Naive thymus-derived CD4-positive, alpha-beta T cell (primary cell): ENCODE data around the gene ZNF223. TPM values are rescaled to one million over a fixed set of nuclear protein-coding genes. Genes with fewer than 3 reads are reported as not detected.
A peak's percentile ranks its signal among the peaks of the same experiment; 100 is the strongest.

Source experiments
- ATAC-seq: fragments of 150-1000 bp; cut with Tn5 transposase; 2 replicates; pipeline ENCODE4 v1.10.0; 2021; ENCODE audit warnings: mild to moderate bottlenecking, moderate library complexity
- CTCF ChIA-PET: fragments of 350-600 bp; sonication (Branson Sonifier 250); formaldehyde crosslinking; loops from one replicate; lab custom pipeline; 2021; ENCODE audit warnings: antibody characterized with exemption; lab: Charles Lee
- POLR2A ChIA-PET: fragments of 350-600 bp; sonication (Branson Sonifier 250); formaldehyde crosslinking; loops from one replicate; lab custom pipeline; 2021; ENCODE audit warnings: antibody characterized with exemption, inconsistent platforms; lab: Charles Lee
- DNase-seq, 9 donors: peaks; one replicate each; pipeline versions ENCODE4 v3.0.0 to v3.0.0-alpha.2; 2020 to 2022; ENCODE audit warnings: mixed read lengths in 1 of 9
- H3K27ac ChIP-seq: one replicate; pipeline ENCODE4 v1.7.0; 2013; ENCODE audit warnings: mild to moderate bottlenecking, low read depth, low read length, moderate library complexity
- H3K27me3 ChIP-seq, 2 donors: one replicate each; pipeline ENCODE4 v1.7.0; 2013; ENCODE audit warnings: low read length in 2 of 2, mild to moderate bottlenecking in 2 of 2, moderate library complexity in 2 of 2; ENCODE audit not compliant: control insufficient read depth in 2 of 2, insufficient read depth in 2 of 2
- H3K36me3 ChIP-seq, 3 experiments: 1 replicate in 2 of 3; 2 replicates in 1 of 3; pipeline ENCODE4 v1.7.0; 2013; ENCODE audit warnings: low read length in 3 of 3, mild to moderate bottlenecking in 3 of 3, moderate library complexity in 1 of 3; ENCODE audit not compliant: insufficient read depth in 3 of 3, control insufficient read depth in 2 of 3
- H3K4me1 ChIP-seq, 2 donors: one replicate each; pipeline ENCODE4 v1.7.0; 2013; ENCODE audit warnings: low read length in 2 of 2, mild to moderate bottlenecking in 2 of 2, moderate library complexity in 1 of 2; ENCODE audit not compliant: control insufficient read depth in 2 of 2, insufficient read depth in 2 of 2
- H3K4me3 ChIP-seq: 2 replicates; pipeline ENCODE4 v1.7.0; 2013; ENCODE audit warnings: mild to moderate bottlenecking, low read length
- H3K9me3 ChIP-seq, 3 experiments: 1 replicate in 2 of 3; 2 replicates in 1 of 3; pipeline ENCODE4 v1.7.0; 2013; ENCODE audit warnings: low read length in 3 of 3; ENCODE audit not compliant: control insufficient read depth in 2 of 3
- H3K27ac Mint-ChIP-seq, 9 donors: one replicate each; pipeline ENCODE4 v1.8.0; 2020 to 2022; ENCODE audit warnings: mixed read lengths in 9 of 9, mild to moderate bottlenecking in 8 of 9, moderate library complexity in 5 of 9, inconsistent platforms in 2 of 9
- H3K27me3 Mint-ChIP-seq, 5 donors: one replicate each; pipeline ENCODE4 v1.8.0; 2021 to 2022; ENCODE audit warnings: mixed read lengths in 5 of 5, mild to moderate bottlenecking in 1 of 5
- H3K36me3 Mint-ChIP-seq, 5 donors: one replicate each; pipeline ENCODE4 v1.8.0; 2020 to 2022; ENCODE audit warnings: mixed read lengths in 5 of 5, mild to moderate bottlenecking in 3 of 5, inconsistent platforms in 1 of 5
- H3K4me1 Mint-ChIP-seq, 7 donors: one replicate each; pipeline ENCODE4 v1.8.0; 2020 to 2022; ENCODE audit warnings: mixed read lengths in 7 of 7, mild to moderate bottlenecking in 3 of 7, inconsistent platforms in 1 of 7
- H3K4me3 Mint-ChIP-seq, 10 donors: one replicate each; pipeline ENCODE4 v1.8.0; 2020 to 2022; ENCODE audit warnings: mild to moderate bottlenecking in 10 of 10, mixed read lengths in 10 of 10, moderate library complexity in 6 of 10, inconsistent platforms in 2 of 10
- H3K9me3 Mint-ChIP-seq, 11 donors: one replicate each; pipeline ENCODE4 v1.8.0; 2020 to 2022; ENCODE audit warnings: mixed read lengths in 11 of 11, mild to moderate bottlenecking in 4 of 11, inconsistent platforms in 1 of 11, moderate library complexity in 1 of 11
- intact Hi-C, 2 donors: fragments of 100-400 bp; cut with micrococcal nuclease; formaldehyde crosslinking; loops; one replicate each; pipeline ENCODE4 v1.15.1; 2023
- polyA plus RNA-seq, 2 donors: library from polyadenylated mRNA; unstranded; fragments of 300-500 nt; fragmentation: Illumina TruSeq; gene quantifications; one replicate each; pipeline ENCODE4 v1.2.3, GENCODE V29; 2021
- total RNA-seq, 6 experiments: library from RNA in 5 of 6; stranded (reverse) in 5 of 6; gene quantifications; 1 replicate in 5 of 6; 2 replicates in 1 of 6; pipeline ENCODE4 v1.2.3 and lab custom pipeline; 2021 to 2026

ZNF223 gene
- total and polyA plus RNA-seq, 7 experiments from 2014 or later, result 0.15 to 8.7 (median 2.3) TPM

- Mint-ChIP-seq H3K36me3 (peaks cover under 1 to 93% (median 88%) of the 10 kb centered on the region in 5 donors), H3K9me3 (peaks cover 6 to 91% (median 38%) of the 10 kb centered on the region in 11 donors), H3K4me3 (no peak overlapping the region), H3K27ac (no peak overlapping the region), H3K4me1 (no peaks in the 10 kb centered on the region), H3K27me3 (no peaks in the 10 kb centered on the region)
- ChIA-PET POLR2A (no interaction called here), CTCF (no interaction called here)
- H3K4me3 ChIP-seq, result no peak overlapping the region
- H3K4me1 ChIP-seq, result no peaks in the 10 kb centered on the region
- peaks cover 0 to 33% (median 10%) of the 10 kb centered on the region in 3 experiments for H3K9me3 ChIP-seq
- no peaks in the 10 kb centered on the region for H3K27me3 ChIP-seq
- H3K36me3 ChIP-seq, result peaks cover 0 to 73% (median 0%) of the 10 kb centered on the region in 3 experiments
- intact Hi-C loops, result no loop called here
- H3K27ac ChIP-seq, result no peak overlapping the region
- ATAC-seq (no peak), DNase-seq (no peak)
Measured at GRCh38 chr19:44061038-44061437, 9.2 kb downstream of the ZNF223 start.

- Mint-ChIP-seq H3K4me3 (no peak overlapping the region), H3K27me3 (no peaks in the 10 kb centered on the region), H3K36me3 (peaks cover 11 to 71% (median 61%) of the 10 kb centered on the region in 5 donors), H3K4me1 (peaks cover 1 to 6% (median 5%) of the 10 kb centered on the region in 7 donors), H3K27ac (no peak overlapping the region), H3K9me3 (peaks cover 21 to 93% (median 59%) of the 10 kb centered on the region in 11 donors)
- H3K36me3 ChIP-seq, result peaks cover 0 to 46% (median 0%) of the 10 kb centered on the region in 3 experiments
- intact Hi-C loops, result no loop called here
- peaks cover 4 to 59% (median 23%) of the 10 kb centered on the region in 3 experiments for H3K9me3 ChIP-seq
- DNase-seq, result no peak
- POLR2A ChIA-PET, result no interaction called here
- H3K4me1 ChIP-seq, result peaks cover under 1 to 3% of the 10 kb centered on the region in 2 donors
- CTCF ChIA-PET, result no interaction called here
- no peak for ATAC-seq
- H3K27ac ChIP-seq, result no peak overlapping the region
- H3K4me3 ChIP-seq, result no peak overlapping the region
- H3K27me3 ChIP-seq, result no peaks in the 10 kb centered on the region
Measured at GRCh38 chr19:44066305-44066704, 14.5 kb downstream of the ZNF223 start.

- peaks cover 22 to 72% (median 52%) of the 10 kb centered on the region in 11 donors for H3K9me3 Mint-ChIP-seq
- ATAC-seq (no peak), DNase-seq (no peak)
- Histone ChIP-seq H3K4me3 (no peak overlapping the region), H3K4me1 (peaks cover 15 to 17% of the 10 kb centered on the region in 2 donors), H3K36me3 (peaks cover 0 to 15% (median 0%) of the 10 kb centered on the region in 3 experiments), H3K27me3 (no peaks in the 10 kb centered on the region), H3K27ac (no peak overlapping the region), H3K9me3 (peaks cover 4 to 49% (median 23%) of the 10 kb centered on the region in 3 experiments)
- H3K4me3 Mint-ChIP-seq, result no peak overlapping the region
- ChIA-PET POLR2A (no interaction called here), CTCF (no interaction called here)
- intact Hi-C loops, result no loop called here
- H3K36me3 Mint-ChIP-seq, result peaks cover 25 to 43% (median 36%) of the 10 kb centered on the region in 5 donors
- peaks cover 20 to 27% (median 22%) of the 10 kb centered on the region in 7 donors for H3K4me1 Mint-ChIP-seq
- H3K27ac Mint-ChIP-seq, result no peak overlapping the region
- no peaks in the 10 kb centered on the region for H3K27me3 Mint-ChIP-seq
Measured at GRCh38 chr19:44069415-44069814, 17.6 kb downstream of the ZNF223 start.

GRCh38 chr19:44071824-44072542 lies 20.1 kb downstream of the ZNF223 start, which contains the start of gene ZNF284:
Gene ZNF284, plus strand, starts transcription at chr19:44072159. Its CDS starts 4,231 bp downstream, at chr19:44076390.
- CTCF ChIA-PET, result interaction anchor here (1.5 kb wide), 1 partner anchor 22 kb away, joined by 8 read pairs; the partner anchor contains the start of gene ZNF224
- H3K4me3 Mint-ChIP-seq, result peak within 1 kb of the TSS; percentile 88 to 98 (median 92)
- peak; percentile 99 for ATAC-seq

GRCh38 chr19:44072543-44073401 lies 20.9 kb downstream of the ZNF223 start:
- peaks cover 0 to 20% (median 0%) of the 10 kb centered on the region in 3 experiments for H3K9me3 ChIP-seq
- intact Hi-C loops, result loop anchor here (1.0 to 2.0 kb wide), 13 partner anchors 21 to 233 kb away; partner anchors contain the start of genes ZNF222 (in 2 of the 2), ZNF224 (in 2 of the 2), ZNF225 (in 2 of the 2) and ZNF230 (in 2 of the 2)
- peaks cover 15 to 17% of the 10 kb centered on the region in 2 donors for H3K4me1 ChIP-seq
- Mint-ChIP-seq H3K27me3 (no peaks in the 10 kb centered on the region), H3K36me3 (peaks cover 14 to 39% (median 31%) of the 10 kb centered on the region in 5 donors), H3K4me1 (peaks cover 20 to 40% (median 27%) of the 10 kb centered on the region in 7 donors), H3K4me3 (peak overlapping the region; percentile 88 to 98 (median 92)), H3K27ac (peak overlapping the region in 8 of 9 donors; percentile 47 to 91 (median 73)), H3K9me3 (peaks cover 11 to 41% (median 28%) of the 10 kb centered on the region in 11 donors)
- H3K4me3 ChIP-seq, result peak overlapping the region; percentile 85
- no peak overlapping the region for H3K27ac ChIP-seq
- H3K27me3 ChIP-seq, result no peaks in the 10 kb centered on the region
- peaks cover 0 to 7% (median 0%) of the 10 kb centered on the region in 3 experiments for H3K36me3 ChIP-seq
- DNase-seq, result no peak
- POLR2A ChIA-PET, result no interaction called here
- CTCF ChIA-PET, result interaction anchor here (1.5 kb wide), 1 partner anchor 21 kb away, joined by 8 read pairs; the partner anchor contains the start of gene ZNF224
- no peak for ATAC-seq

More at GRCh38 chr19:44071824-44072542, 20.1 kb downstream of the ZNF223 start, which contains the start of gene ZNF284:
- H3K9me3 Mint-ChIP-seq, result peaks cover 13 to 47% (median 34%) of the 10 kb centered on the region in 11 donors
- Histone ChIP-seq H3K4me3 (peak within 1 kb of the TSS; percentile 85), H3K36me3 (peaks cover 0 to 4% (median 0%) of the 10 kb centered on the region in 3 experiments), H3K4me1 (peaks cover 15 to 17% of the 10 kb centered on the region in 2 donors), H3K27me3 (no peaks in the 10 kb centered on the region), H3K27ac (peak within 1 kb of the TSS; percentile 63), H3K9me3 (peaks cover 0 to 28% (median 4%) of the 10 kb centered on the region in 3 experiments)
- peak; percentile 61 to 88 (median 84) for DNase-seq
- POLR2A ChIA-PET, result interaction anchor here (0.7 to 1.9 kb wide), 3 partner anchors 21 to 70 kb away, joined by 3 to 9 read pairs (median 3); partner anchors contain the start of gene ZNF224
- peaks cover 14 to 38% (median 30%) of the 10 kb centered on the region in 5 donors for H3K36me3 Mint-ChIP-seq
- intact Hi-C loops, result loop anchor here (1.0 to 2.0 kb wide), 13 partner anchors 21 to 233 kb away; partner anchors contain the start of genes ZNF222 (in 2 of the 2), ZNF224 (in 2 of the 2), ZNF225 (in 2 of the 2) and ZNF230 (in 2 of the 2)
- H3K27ac Mint-ChIP-seq, result peak within 1 kb of the TSS; percentile 47 to 91 (median 75)
- H3K4me1 Mint-ChIP-seq, result peaks cover 20 to 40% (median 27%) of the 10 kb centered on the region in 7 donors
- H3K27me3 Mint-ChIP-seq, result no peaks in the 10 kb centered on the region

GRCh38 chr19:44076325-44076724 lies 24.5 kb downstream of the ZNF223 start:
- peaks cover 5 to 53% (median 36%) of the 10 kb centered on the region in 5 donors for H3K36me3 Mint-ChIP-seq

More at GRCh38 chr19:44076325-44076724, 24.5 kb downstream of the ZNF223 start:
- intact Hi-C loops, result no loop called here
- no peak overlapping the region for H3K27ac ChIP-seq
- no peaks in the 10 kb centered on the region for H3K9me3 ChIP-seq
- H3K4me1 ChIP-seq, result peaks cover 13 to 15% of the 10 kb centered on the region in 2 donors
- ChIA-PET CTCF (no interaction called here), POLR2A (no interaction called here)
- Mint-ChIP-seq H3K4me1 (peaks cover 15 to 34% (median 22%) of the 10 kb centered on the region in 7 donors), H3K27me3 (no peaks in the 10 kb centered on the region), H3K4me3 (no peak overlapping the region), H3K27ac (no peak overlapping the region), H3K9me3 (peaks cover 4 to 25% (median 5%) of the 10 kb centered on the region in 11 donors)
- ATAC-seq (no peak), DNase-seq (no peak)
- H3K4me3 ChIP-seq, result no peak overlapping the region
- peaks cover 0 to 25% (median 0%) of the 10 kb centered on the region in 3 experiments for H3K36me3 ChIP-seq
- H3K27me3 ChIP-seq, result no peaks in the 10 kb centered on the region
